HAP-1 (cell line): Measurements from ENCODE around the gene RAPH1.
"Not testable (repeated sequence)": the region's sequence is repeated elsewhere in the genome, so short reads cannot be mapped to it uniquely, and the experiment has no call there.

Experiments used
- DNase-seq, 2 experiments: peaks; one replicate each; pipeline ENCODE4 v3.0.0-alpha.2; 2016 to 2020; ENCODE audit warnings: low spot score in 2 of 2
- H3K27me3 ChIP-seq: fragments of 250-450 bp; sonication (Bioruptor Pico); 2 replicates; pipeline ENCODE4 v1.5.1; 2020; ENCODE audit warnings: low read depth, mild to moderate bottlenecking, moderate library complexity
- H3K36me3 ChIP-seq: fragments of 250-450 bp; sonication (Bioruptor Pico); replicated peaks from 2 replicates; pipeline ENCODE4 v1.5.1; 2020; ENCODE audit warnings: mild to moderate bottlenecking
- H3K4me1 ChIP-seq: fragments of 250-450 bp; sonication (Bioruptor Pico); 2 replicates; pipeline ENCODE4 v1.5.1; 2020; ENCODE audit warnings: mild to moderate bottlenecking
- H3K4me3 ChIP-seq: fragments of 250-450 bp; sonication (Bioruptor Pico); 2 replicates; pipeline ENCODE4 v1.5.1; 2020; ENCODE audit warnings: mild to moderate bottlenecking, moderate library complexity
- H3K9me3 ChIP-seq: fragments of 250-450 bp; sonication (Bioruptor Pico); 2 replicates; pipeline ENCODE4 v1.5.1; 2020; ENCODE audit warnings: mild to moderate bottlenecking, moderate library complexity
- in situ Hi-C: fragments of 300-500 bp; cut with MboI; formaldehyde crosslinking; loops from 3 replicates; pipeline ENCODE4 v1.14.3; 2020; ENCODE audit warnings: low sequenced_read_pairs, inconsistent platforms, mixed read lengths

The RAPH1 gene

DNA sequence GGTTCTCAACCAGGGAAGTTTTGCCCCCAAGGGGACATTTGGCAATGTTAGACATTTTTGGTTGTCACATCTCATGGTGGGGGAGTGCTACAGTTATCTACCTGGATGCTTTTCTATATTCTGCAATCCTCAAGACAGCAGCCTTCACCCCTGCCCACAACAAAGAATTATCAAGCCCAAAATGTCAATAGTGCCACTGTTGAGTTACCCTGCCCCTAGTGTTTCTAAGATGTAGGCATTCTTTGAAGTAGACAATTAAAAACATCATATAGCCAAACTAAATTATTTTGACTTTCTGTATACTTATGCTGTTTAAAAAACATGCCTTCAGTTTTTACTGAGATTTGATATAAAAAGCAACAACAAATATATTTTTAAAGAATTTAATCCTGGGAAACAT, 158.9 kb downstream of the RAPH1 start:
- in situ Hi-C loops = no loop called here
- Histone ChIP-seq H3K36me3 (no peaks in the 10 kb centered on the region; the same call in 1 of the 2 replicates), H3K9me3 (no peaks in the 10 kb centered on the region)

DNA sequence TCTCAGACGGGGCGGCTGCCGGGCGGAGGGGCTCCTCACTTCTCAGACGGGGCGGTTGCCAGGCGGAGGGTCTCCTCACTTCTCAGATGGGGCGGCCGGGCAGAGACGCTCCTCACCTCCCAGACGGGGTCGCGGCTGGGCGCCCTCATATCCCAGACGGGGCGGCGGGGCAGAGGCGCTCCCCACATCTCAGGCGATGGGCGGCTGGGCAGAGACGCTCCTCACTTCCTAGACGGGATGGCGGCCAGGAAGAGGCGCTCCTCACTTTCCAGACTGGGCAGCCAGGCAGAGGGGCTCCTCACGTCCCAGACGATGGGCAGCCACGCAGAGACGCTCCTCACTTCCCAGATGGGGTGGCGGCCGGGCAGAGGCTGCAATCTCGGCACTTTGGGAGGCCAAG, 162.4 kb downstream of the RAPH1 start:
- H3K4me1 ChIP-seq, H3K27me3 ChIP-seq, DNase-seq, H3K36me3 ChIP-seq, H3K9me3 ChIP-seq, H3K4me3 ChIP-seq, in situ Hi-C loops: not testable (repeated sequence)

More for the DNA sequence above, 158.9 kb downstream of the RAPH1 start:
- no peak overlapping the region for H3K4me3 ChIP-seq
- H3K4me1 ChIP-seq = no peaks in the 10 kb centered on the region
- no peak for DNase-seq
- H3K27me3 ChIP-seq = no peaks in the 10 kb centered on the region

DNA sequence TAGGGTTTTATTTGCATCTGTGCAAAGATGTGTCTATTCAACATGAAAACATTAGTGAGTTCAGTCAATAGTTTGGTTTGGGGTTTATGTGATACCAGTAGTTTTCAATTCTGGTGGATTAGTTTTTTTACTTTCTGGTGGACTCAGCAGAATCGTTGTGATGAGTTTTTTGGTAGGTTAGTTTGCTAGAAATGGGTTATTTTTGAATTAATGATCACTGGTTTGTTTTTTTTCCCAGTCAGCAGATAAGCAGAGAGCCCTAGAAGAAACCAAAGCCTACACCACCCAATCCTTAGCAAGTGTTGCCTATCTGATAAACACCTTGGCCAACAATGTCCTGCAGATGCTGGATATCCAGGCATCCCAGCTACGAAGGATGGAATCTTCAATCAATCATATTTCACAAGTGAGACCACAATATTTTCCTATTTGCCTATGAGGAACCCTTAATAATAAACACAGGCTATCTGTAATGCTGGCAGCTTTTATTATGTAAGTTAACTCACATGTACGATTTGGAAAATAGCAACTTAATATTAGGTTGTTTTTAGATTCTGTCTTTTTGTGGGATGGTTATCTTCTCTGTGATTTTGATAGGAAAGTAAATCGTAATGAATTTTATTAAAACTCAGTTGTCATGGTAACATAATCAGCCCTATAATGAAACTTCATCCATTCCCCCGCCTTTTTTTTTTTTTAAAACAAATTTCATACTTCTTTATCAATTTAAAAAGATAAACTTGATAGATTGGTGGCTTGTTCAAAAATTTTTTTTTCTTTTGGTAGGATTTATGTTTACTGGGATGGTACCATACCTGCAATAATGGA, 168.2 kb downstream of the RAPH1 start:
- no peaks in the 10 kb centered on the region; the same call in 1 of the 2 replicates for H3K9me3 ChIP-seq
- H3K4me1 ChIP-seq = no peaks in the 10 kb centered on the region
- no peaks in the 10 kb centered on the region for H3K27me3 ChIP-seq
- in situ Hi-C loops = no loop called here
- no peak overlapping the region for H3K4me3 ChIP-seq
- H3K36me3 ChIP-seq = peaks cover 3% of the 10 kb centered on the region; the same call in 1 of the 2 replicates
- no peak for DNase-seq

DNA sequence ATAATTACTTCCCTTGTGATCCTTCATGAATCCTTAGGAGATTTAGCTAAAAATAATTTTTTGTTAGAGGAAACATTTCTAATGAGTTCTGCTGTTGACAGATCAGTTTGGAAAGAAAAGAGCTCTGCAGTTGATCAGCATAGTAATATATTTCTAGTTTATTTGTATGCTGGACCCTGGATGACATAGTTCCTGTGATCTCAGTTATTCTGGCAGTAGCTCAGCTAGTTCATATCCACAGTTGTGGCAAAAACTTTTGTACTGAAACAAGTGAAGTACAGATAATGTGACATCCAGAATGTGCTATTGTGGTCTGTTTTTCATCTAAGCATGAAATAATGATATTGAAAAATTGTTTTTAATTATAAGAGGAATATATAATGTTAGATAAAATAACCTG, 173.2 kb downstream of the RAPH1 start:
- Histone ChIP-seq H3K4me3 (no peak overlapping the region), H3K27me3 (no peaks in the 10 kb centered on the region), H3K36me3 (peaks cover under 1% of the 10 kb centered on the region; the same call in 1 of the 2 replicates), H3K9me3 (no peaks in the 10 kb centered on the region), H3K4me1 (peaks cover 4% of the 10 kb centered on the region; the same call in 1 of the 2 replicates)
- DNase-seq = no peak
- in situ Hi-C loops = no loop called here

DNA sequence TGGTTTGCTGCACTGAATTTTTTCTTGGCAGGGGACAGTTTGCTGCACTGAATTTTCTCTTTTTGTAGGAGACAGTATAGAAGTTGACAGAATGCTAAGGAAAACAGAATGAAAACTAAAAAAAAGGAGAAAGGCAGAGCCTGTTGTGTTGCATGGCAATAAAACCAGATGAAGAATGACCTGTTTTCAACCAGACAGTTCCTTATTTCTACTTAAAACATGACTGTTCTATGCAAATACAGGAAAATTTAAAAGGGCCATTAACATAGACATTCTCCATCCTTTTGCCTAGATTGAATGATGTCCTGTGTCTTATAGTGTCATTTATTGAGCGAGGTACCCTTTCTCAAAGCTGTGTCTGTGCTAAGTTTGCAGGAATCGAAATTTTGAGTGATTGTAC, 173.6 kb downstream of the RAPH1 start:
- H3K4me3 ChIP-seq = no peak overlapping the region
- no peak for DNase-seq
- H3K36me3 ChIP-seq = no peaks in the 10 kb centered on the region; the same call in 1 of the 2 replicates
- H3K4me1 ChIP-seq = peaks cover 4% of the 10 kb centered on the region; the same call in 1 of the 2 replicates
- no peaks in the 10 kb centered on the region for H3K9me3 ChIP-seq
- H3K27me3 ChIP-seq = no peaks in the 10 kb centered on the region
- in situ Hi-C loops = no loop called here

DNA sequence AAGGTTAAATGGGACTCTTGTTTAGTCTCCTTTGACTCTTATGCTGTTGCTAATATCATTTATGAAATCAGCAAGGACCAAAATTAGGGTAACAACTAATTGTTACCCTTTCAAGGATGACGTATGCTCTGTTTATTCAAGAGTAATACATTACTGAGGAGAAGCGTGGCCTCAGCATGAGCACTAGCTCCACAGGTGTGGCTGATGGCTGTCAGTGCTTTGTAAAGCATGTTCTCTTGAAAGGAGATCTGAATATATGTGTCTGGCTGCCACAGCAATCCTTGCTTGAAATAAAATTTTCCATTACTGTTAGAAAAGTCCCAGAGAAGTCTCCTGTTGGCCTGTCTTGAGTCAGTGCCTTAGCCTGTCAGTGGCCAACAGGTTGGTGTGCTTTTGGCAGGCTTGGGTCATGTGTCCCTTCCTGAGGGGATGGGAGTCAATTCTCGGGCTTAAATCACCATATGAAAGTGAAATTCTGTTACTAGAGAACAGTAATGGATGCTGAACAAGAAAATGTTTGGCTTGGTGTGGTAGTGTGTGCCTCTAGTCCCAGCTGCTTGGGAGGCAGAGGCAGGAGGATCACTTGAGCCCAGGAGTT, 174.2 kb downstream of the RAPH1 start:
- H3K4me3 ChIP-seq = no peak overlapping the region
- DNase-seq = peak; percentile 8 to 27
- H3K27me3 ChIP-seq = no peaks in the 10 kb centered on the region
- no peaks in the 10 kb centered on the region for H3K9me3 ChIP-seq
- no peaks in the 10 kb centered on the region; the same call in 1 of the 2 replicates for H3K36me3 ChIP-seq
- H3K4me1 ChIP-seq = peaks cover 4% of the 10 kb centered on the region
- in situ Hi-C loops = no loop called here

DNA sequence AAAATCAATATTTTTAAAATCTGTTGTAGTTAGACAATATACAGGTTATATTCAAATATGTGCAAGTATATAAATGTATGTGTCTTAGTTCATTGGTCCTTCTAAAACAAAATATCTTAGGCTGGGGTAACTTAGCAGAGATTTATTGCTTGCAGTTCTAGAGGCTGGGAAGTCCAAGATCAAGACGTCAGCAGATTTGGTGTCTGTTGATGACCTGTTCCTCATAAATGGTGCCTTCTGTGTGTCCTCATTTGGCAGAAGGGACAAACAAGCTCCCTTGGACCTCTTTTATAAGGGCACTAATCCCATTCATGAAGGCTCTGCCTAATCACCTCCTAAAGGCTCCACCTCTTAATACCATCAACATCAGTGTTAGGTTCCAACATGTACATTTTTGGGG, 175.7 kb downstream of the RAPH1 start:
- Histone ChIP-seq H3K36me3 (no peaks in the 10 kb centered on the region; the same call in 1 of the 2 replicates), H3K27me3 (no peaks in the 10 kb centered on the region), H3K9me3 (no peaks in the 10 kb centered on the region), H3K4me1 (peaks cover 4% of the 10 kb centered on the region), H3K4me3 (no peak overlapping the region)
- no peak for DNase-seq
- in situ Hi-C loops = no loop called here

DNA sequence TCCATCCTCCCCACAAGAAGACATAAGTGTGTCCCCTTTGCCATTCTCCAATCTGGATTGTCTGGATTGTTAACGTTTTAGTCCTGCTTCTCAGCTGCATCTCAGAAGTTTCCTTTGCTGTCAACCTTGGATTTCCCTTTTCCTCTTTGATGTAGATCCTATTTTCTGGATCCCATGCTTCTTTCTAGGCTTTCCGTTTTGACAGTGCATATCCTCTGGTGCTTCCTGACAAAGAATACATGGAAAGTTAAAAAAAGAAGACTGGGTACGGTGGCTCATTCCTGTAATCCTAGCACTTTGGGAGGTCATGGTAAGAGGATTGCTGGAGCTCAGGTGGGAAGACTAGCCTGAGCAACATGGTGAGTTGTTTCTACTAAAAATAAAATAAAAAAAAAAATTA, 180.1 kb downstream of the RAPH1 start:
- Histone ChIP-seq H3K36me3 (no peaks in the 10 kb centered on the region; the same call in 1 of the 2 replicates), H3K9me3 (no peaks in the 10 kb centered on the region), H3K27me3 (no peaks in the 10 kb centered on the region), H3K4me3 (no peak overlapping the region), H3K4me1 (no peaks in the 10 kb centered on the region; the same call in 1 of the 2 replicates)
- in situ Hi-C loops = no loop called here
- no peak for DNase-seq

DNA sequence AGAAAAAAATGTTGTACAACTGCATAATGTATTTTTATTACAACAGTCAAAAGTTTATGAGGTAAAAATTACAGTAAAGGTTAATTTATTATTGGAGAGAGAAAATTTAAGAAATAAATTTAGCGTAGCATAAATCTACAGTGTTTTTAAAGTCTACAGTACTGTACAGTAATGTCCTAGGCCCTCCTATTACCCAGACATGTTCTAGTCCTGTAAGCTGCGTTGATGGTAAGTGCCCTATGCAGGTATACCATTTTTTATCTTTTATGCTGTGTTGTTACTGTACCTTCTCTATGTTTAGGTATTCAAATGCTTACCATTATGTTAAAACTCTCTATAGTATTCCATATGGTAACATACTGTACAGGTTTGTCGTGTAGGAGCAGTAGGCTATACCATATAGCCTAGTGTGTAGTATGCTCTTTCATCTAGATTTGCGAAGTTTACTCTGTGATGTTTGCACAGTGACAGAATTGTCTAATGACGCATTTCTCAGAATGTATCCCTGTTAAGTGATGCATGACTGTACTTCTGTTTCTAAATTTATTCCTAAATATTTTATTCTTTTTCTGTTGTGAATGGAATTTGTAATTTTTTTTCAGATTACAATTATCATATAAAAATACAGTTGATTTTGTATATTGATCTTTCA, 182.4 kb downstream of the RAPH1 start:
- Histone ChIP-seq H3K4me3 (no peak overlapping the region), H3K4me1 (peaks cover under 1% of the 10 kb centered on the region), H3K36me3 (no peaks in the 10 kb centered on the region), H3K9me3 (no peaks in the 10 kb centered on the region), H3K27me3 (no peaks in the 10 kb centered on the region)
- DNase-seq = no peak
- in situ Hi-C loops = no loop called here

DNA sequence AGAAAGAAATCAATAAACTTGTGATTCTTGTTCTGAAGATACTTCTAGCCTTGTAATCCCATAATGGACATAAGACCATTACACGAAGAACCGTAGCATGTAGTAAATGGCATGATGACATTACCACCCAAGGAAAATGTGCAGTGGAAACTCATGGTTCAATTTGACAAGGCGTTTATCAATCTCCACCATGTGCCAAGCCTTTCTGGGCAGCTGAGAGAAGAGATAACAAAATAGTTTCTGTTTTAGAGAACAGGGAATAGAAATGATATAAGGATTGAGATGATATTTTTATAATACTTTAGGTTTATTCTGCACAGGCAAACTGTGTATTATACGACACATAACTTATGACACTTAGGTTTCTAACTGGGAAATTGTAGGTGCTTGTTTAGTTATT, 187.7 kb downstream of the RAPH1 start:
- peaks cover 7% of the 10 kb centered on the region for H3K4me1 ChIP-seq
- H3K4me3 ChIP-seq = no peak overlapping the region
- DNase-seq = no peak
- in situ Hi-C loops = no loop called here
- H3K27me3 ChIP-seq = no peaks in the 10 kb centered on the region
- H3K9me3 ChIP-seq = no peaks in the 10 kb centered on the region
- H3K36me3 ChIP-seq = peaks cover 3% of the 10 kb centered on the region; the same call in 1 of the 2 replicates

DNA sequence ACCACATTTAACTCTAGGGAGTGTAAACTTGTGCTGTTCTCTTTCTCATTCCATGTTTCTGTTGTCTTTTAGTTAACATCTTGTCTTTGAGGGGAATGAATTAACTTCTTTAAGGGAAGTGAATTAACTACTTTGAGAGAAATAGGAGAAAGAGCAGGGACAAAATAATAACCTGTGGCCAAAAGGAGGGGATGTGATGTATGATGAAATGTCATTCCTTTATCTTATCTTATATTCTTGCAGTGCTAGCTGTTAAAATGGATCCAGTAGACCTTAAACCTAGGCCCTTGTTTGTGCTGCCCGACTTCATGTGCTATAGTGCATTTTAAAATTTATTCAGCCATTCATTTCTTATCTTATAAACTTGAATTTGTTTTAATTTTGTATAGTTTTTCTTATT, 188.5 kb downstream of the RAPH1 start:
- in situ Hi-C loops = no loop called here
- H3K9me3 ChIP-seq = no peaks in the 10 kb centered on the region
- no peaks in the 10 kb centered on the region for H3K27me3 ChIP-seq
- no peak overlapping the region for H3K4me3 ChIP-seq
- H3K4me1 ChIP-seq = peaks cover 7% of the 10 kb centered on the region
- DNase-seq = no peak
- peaks cover 3% of the 10 kb centered on the region; the same call in 1 of the 2 replicates for H3K36me3 ChIP-seq

DNA sequence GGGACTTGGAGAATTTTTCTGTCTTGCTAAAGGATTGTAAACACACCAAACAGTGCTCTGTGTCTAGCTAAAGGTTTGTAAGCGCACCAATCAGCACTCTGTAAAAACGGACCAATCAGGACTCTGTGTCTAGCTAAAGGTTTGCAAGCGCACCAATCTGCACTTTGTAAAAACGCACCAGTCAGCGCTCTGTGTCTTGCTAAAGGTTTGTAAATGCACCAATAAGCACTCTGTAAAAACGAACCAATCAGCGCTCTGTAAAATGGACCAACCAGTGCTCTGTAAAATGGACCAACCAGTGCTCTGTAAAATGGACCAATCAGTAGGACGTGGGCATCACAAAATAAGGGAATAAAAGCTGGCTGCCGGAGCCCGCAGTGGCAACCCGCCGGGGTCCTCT, 190.4 kb downstream of the RAPH1 start:
- Histone ChIP-seq H3K9me3 (no peaks in the 10 kb centered on the region), H3K4me1 (peaks cover 7% of the 10 kb centered on the region), H3K4me3 (no peak overlapping the region), H3K27me3 (no peaks in the 10 kb centered on the region), H3K36me3 (peaks cover 3% of the 10 kb centered on the region; the same call in 1 of the 2 replicates)
- no peak for DNase-seq
- in situ Hi-C loops = no loop called here
